GM13977 (cell line): ENCODE data around the gene ARHGAP15.

Experiments
- DNase-seq: peaks from one replicate; pipeline ENCODE4 v3.0.0; 2012; ENCODE audit warnings: low spot score
- CTCF ChIP-seq: IDR thresholded peaks from 2 replicates; pipeline ENCODE4 v1.5.1; 2012; ENCODE audit warnings: mild to moderate bottlenecking, control low read depth; ENCODE audit not compliant: insufficient read depth; ENCODE audit errors: extremely low read depth, missing control alignments
- in situ Hi-C: fragments of 300-500 bp; cut with MboI; formaldehyde crosslinking; loops from one replicate; pipeline ENCODE4 v1.12.0; 2022; ENCODE audit warnings: low sequenced_read_pairs, low pct_unique_long_range_greater_than_20kb, mixed read lengths, inconsistent platforms; ENCODE audit not compliant: unreplicated experiment

The ARHGAP15 gene

DNA sequence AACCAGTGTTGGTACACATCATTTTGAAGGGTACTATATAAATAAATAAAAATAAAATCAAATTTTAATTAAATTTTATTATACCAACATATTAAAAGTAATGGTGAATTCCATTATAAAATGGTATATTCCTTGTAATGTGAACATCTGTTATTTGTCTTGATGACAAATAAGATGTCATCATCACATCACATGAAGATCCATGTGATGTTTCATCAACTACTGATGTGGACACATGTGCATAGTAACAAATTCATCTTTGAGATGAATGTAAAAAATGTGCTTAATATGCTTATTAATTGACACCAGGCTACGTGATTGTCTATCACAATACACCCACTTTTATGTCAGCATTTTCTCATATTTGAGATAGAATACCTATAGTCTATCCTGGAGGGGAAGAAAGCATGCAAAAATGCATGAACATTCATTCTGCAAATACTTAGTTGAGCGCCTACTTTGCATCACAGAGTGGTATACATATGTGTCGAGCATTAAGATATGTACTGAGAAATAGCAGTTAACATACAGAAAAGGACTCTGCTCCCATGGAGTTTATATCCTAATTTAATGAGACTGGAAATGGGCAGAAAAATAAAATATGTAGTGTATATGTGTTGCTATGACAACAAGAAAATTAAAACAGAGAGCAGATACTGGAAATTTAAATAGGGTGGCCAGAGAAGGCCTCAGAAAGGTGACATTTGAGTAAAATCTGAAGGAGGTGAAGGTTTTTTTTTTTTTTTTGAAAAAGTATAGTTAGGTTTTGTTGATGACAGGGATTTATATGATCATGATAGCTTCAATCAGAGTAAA, 281.1 kb downstream of the ARHGAP15 start:
- no peak for TF ChIP-seq CTCF
- DNase-seq, result no peak
- in situ Hi-C loops, result no loop called here

- in situ Hi-C loops, result no loop called here
- DNase-seq, result no peak
- no peak for TF ChIP-seq CTCF
These were observed 286.4 kb downstream of the ARHGAP15 start for GRCh38 chr2:143415571-143415970.

- TF ChIP-seq CTCF, result no peak
- in situ Hi-C loops, result no loop called here
- no peak for DNase-seq
These were observed 288.2 kb downstream of the ARHGAP15 start for GRCh38 chr2:143417428-143417827.

DNA sequence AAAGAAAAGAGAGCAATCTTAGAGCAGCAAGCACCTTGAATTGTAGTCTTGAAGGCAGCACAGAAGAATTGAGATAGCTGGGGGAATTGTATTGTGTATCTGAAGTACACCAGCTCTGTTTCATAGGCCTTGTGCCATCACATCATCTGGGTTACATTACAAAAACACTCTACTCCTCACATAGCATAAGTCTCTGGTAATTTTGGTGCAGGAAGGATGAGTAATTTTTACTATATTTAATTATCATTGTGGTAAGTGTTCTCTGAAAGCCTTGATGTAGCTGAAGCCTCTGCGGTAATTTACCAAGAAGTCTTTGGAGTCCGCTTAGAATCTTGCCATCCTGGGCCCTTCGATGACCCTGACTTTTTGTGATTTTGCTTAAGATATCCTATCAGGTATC, 291.1 kb downstream of the ARHGAP15 start:
- in situ Hi-C loops, result no loop called here
- DNase-seq, result no peak
- TF ChIP-seq CTCF, result no peak

DNA sequence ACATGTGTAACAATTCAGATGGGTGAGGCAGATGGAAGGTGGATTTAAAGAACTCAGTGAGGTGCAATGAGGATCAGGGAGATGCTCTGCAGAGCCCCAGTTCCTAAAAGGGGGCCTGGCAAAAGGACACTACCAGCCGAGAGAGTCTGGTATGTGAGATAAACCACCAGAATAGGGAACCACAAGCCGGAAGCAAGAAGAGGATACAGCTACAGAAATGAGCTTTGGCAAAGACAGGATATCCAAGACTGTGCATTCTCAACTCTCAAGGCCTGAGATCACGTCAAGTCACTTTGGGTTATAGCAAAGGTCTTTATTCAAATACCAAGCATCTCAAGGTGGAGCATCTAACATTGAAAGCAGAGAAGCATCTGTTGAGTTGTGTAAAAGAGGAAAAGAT, 293.5 kb downstream of the ARHGAP15 start:
- DNase-seq, result no peak
- in situ Hi-C loops, result no loop called here
- no peak for TF ChIP-seq CTCF

- in situ Hi-C loops, result no loop called here
These were observed 296.7 kb downstream of the ARHGAP15 start for GRCh38 chr2:143425896-143426295.

More at GRCh38 chr2:143425896-143426295, 296.7 kb downstream of the ARHGAP15 start:
- no peak for TF ChIP-seq CTCF
- no peak for DNase-seq
